Endodermal cell (in vitro differentiated cells): ENCODE data around the gene SMG6. TPM values are rescaled to one million over a fixed set of nuclear protein-coding genes. Genes with fewer than 3 reads are reported as not detected.

Experiments
- DNase-seq: peaks from one replicate; pipeline ENCODE4 v3.0.0-alpha.2; 2017
- H3K27ac ChIP-seq: 2 replicates; pipeline ENCODE4 v1.5.1; 2013; ENCODE audit warnings: mild to moderate bottlenecking, low read depth, low read length, moderate library complexity
- H3K27me3 ChIP-seq: 2 replicates; pipeline ENCODE4 v1.6.1; 2013; ENCODE audit warnings: mild to moderate bottlenecking, low read length, moderate library complexity; ENCODE audit not compliant: insufficient read depth, control insufficient read depth, poor library complexity, severe bottlenecking
- H3K36me3 ChIP-seq: 2 replicates; pipeline ENCODE4 v1.7.0; 2013; ENCODE audit warnings: mild to moderate bottlenecking, low read length, moderate library complexity; ENCODE audit not compliant: control insufficient read depth, insufficient read depth
- H3K4me1 ChIP-seq: one replicate; pipeline ENCODE4 v1.7.0; 2013; ENCODE audit warnings: low read length; ENCODE audit not compliant: control insufficient read depth, insufficient read depth
- H3K4me3 ChIP-seq: 2 replicates; pipeline ENCODE4 v1.5.1; 2013; ENCODE audit warnings: mild to moderate bottlenecking, low read length, moderate library complexity
- H3K9ac ChIP-seq: 2 replicates; pipeline ENCODE4 v1.6.1; 2013; ENCODE audit warnings: mild to moderate bottlenecking, low read length, moderate library complexity; ENCODE audit not compliant: poor library complexity, severe bottlenecking; ENCODE audit errors: extremely low read depth
- H3K9me3 ChIP-seq: 2 replicates; pipeline ENCODE4 v1.6.1; 2013; ENCODE audit warnings: mild to moderate bottlenecking, low read length, moderate library complexity; ENCODE audit not compliant: control insufficient read depth
- H3K27ac Mint-ChIP-seq: 2 replicates; pipeline ENCODE4 v1.8.0; 2020; ENCODE audit warnings: mixed read lengths
- H3K27me3 Mint-ChIP-seq: 2 replicates; pipeline ENCODE4 v1.8.0; 2021; ENCODE audit warnings: mild to moderate bottlenecking, mixed read lengths; ENCODE audit not compliant: insufficient read depth
- H3K36me3 Mint-ChIP-seq: 2 replicates; pipeline ENCODE4 v1.8.0; 2020; ENCODE audit warnings: low read depth, mixed read lengths
- H3K4me1 Mint-ChIP-seq: 2 replicates; pipeline ENCODE4 v1.8.0; 2020; ENCODE audit warnings: mixed read lengths
- H3K4me3 Mint-ChIP-seq: 2 replicates; pipeline ENCODE4 v1.8.0; 2020; ENCODE audit warnings: mild to moderate bottlenecking, moderate library complexity, mixed read lengths
- H3K9me3 Mint-ChIP-seq: 2 replicates; pipeline ENCODE4 v1.8.0; 2020; ENCODE audit warnings: mild to moderate bottlenecking, mixed read lengths
- WGBS, 2 experiments: methylation state at CpG; one replicate each; pipeline versions ENCODE4 v1.1.5 to v1.1.7; 2013; ENCODE audit warnings: missing lambda C conversion rate in 2 of 2, mixed read lengths in 1 of 2; ENCODE audit not compliant: insufficient coverage in 1 of 2, insufficient read length in 1 of 2; 5-methylcytosine and 5-hydroxymethylcytosine counted together
- total RNA-seq, 2 donors: library from RNA; stranded (reverse); fragmentation: NEBNext Ultra II Directional in 1 of 2; extraction: Animal tissue kit (Norgen Biotek cat#: 25700) in 1 of 2; gene quantifications; 2 replicates in 1 of 2; 3 replicates in 1 of 2; pipeline ENCODE4 v1.2.1, GENCODE V29; 2021
- TF ChIP-seq, protein P1 (sequence below): fragments of 200-600 bp; sonication (generic); conservative IDR thresholded peaks from 2 replicates; pipeline ENCODE4 v1.5.0; 2021; ENCODE audit warnings: antibody characterized with exemption, mild to moderate bottlenecking

SMG6 gene
- total RNA-seq, 2 donors from 2014 or later: 44.3 to 56.7 TPM

DNA sequence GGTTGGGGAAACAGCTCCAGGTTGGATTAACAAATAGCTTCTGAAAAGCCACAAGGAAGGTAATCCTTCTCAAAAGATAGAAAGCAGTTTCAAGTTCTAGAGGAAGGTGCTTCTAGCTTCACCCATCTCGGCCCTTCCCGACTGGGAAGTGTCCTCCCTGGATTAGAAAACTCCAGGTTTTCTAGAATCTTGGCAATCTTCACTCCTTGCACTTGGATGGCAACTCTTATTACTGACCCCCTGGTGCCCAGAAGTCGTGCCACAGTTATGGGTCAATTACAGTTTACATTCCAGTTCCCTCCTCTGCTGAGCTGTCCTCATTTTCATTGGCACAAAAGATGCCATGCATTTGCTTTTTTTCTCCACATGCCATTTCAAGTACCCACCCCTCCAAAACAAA is 65.6 kb downstream of the SMG6 start:
- Histone ChIP-seq H3K4me3 (no peak overlapping the region), H3K9ac (no peak overlapping the region), H3K9me3 (no peaks in the 10 kb centered on the region), H3K4me1 (peaks cover 24% of the 10 kb centered on the region), H3K27ac (no peak overlapping the region), H3K36me3 (peaks cover 64% of the 10 kb centered on the region), H3K27me3 (no peaks in the 10 kb centered on the region)
- WGBS, 2 experiments: 88% methylated on average over 3 of the region's 3 CpGs
- H3K36me3 Mint-ChIP-seq: peaks cover 39% of the 10 kb centered on the region
- no peaks in the 10 kb centered on the region for H3K9me3 Mint-ChIP-seq
- H3K4me1 Mint-ChIP-seq: peaks cover 34% of the 10 kb centered on the region
- no peak for DNase-seq
- TF ChIP-seq, protein P1, sequence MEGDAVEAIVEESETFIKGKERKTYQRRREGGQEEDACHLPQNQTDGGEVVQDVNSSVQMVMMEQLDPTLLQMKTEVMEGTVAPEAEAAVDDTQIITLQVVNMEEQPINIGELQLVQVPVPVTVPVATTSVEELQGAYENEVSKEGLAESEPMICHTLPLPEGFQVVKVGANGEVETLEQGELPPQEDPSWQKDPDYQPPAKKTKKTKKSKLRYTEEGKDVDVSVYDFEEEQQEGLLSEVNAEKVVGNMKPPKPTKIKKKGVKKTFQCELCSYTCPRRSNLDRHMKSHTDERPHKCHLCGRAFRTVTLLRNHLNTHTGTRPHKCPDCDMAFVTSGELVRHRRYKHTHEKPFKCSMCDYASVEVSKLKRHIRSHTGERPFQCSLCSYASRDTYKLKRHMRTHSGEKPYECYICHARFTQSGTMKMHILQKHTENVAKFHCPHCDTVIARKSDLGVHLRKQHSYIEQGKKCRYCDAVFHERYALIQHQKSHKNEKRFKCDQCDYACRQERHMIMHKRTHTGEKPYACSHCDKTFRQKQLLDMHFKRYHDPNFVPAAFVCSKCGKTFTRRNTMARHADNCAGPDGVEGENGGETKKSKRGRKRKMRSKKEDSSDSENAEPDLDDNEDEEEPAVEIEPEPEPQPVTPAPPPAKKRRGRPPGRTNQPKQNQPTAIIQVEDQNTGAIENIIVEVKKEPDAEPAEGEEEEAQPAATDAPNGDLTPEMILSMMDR: no peak
- H3K27me3 Mint-ChIP-seq: no peaks in the 10 kb centered on the region
- no peak overlapping the region for H3K4me3 Mint-ChIP-seq
- H3K27ac Mint-ChIP-seq: no peak overlapping the region

DNA sequence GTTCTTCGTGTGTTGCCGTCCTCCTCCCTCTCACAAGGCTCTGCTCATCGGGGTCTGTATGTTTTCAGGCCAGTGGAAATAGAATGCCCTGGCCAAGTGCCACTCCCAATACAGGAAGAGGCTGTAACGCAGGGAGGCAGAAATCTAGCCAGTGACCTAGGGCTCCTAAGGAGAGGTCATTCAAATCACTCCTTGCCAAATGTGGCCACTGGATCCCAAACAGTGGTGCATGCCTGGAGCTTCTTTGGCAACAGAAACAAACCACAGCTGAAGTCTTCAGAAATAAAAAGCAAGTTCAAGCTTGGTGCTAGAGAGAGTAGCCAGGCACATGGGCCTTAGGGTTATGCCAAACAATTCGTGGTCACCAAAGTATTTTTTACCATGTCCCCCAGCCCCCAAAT is 66.1 kb downstream of the SMG6 start:
- H3K27ac Mint-ChIP-seq: peak overlapping the region; percentile 64
- 95 to 96% methylated on average over 4 to 5 of the region's 5 CpGs for WGBS, 2 experiments

DNA sequence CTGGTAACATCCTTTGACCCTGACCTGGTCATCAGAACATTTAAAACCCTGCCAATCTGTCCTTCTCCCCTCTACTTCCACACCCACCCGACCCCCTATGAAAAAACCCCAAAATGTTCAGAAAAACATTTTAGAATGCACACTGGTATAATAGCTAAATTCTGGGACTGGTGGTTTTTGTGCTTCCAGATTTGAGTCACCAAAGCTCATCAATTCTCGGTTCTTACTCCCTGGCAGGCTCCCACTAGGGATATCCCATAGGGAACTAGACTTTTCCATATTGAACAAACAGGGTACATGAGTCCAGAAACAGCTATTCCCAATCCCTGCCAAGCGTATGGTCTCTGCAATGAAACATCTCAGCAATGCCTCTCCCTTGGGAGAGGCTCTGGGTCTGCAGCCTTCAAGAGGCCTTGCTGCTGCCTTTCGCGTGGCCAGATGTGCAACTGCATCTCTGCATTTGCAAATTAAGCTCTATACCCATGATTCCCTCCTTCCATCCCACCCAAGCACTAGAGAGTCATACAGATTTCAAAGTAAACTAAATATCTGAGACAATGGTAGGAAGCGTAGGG is 67.7 kb downstream of the SMG6 start:
- peaks cover 33% of the 10 kb centered on the region for H3K4me1 Mint-ChIP-seq
- WGBS, 2 experiments: 87 to 100% methylated on average over 2 to 5 of the region's 6 CpGs
- no peaks in the 10 kb centered on the region for H3K9me3 ChIP-seq

More for the DNA sequence above, 66.1 kb downstream of the SMG6 start:
- H3K4me3 Mint-ChIP-seq: no peak overlapping the region
- H3K36me3 Mint-ChIP-seq: peaks cover 36% of the 10 kb centered on the region
- H3K4me3 ChIP-seq: no peak overlapping the region
- peaks cover 36% of the 10 kb centered on the region for H3K4me1 Mint-ChIP-seq
- H3K36me3 ChIP-seq: peaks cover 64% of the 10 kb centered on the region
- no peak overlapping the region for H3K27ac ChIP-seq
- no peaks in the 10 kb centered on the region for H3K9me3 ChIP-seq
- H3K4me1 ChIP-seq: peaks cover 24% of the 10 kb centered on the region
- H3K9me3 Mint-ChIP-seq: no peaks in the 10 kb centered on the region
- H3K9ac ChIP-seq: no peak overlapping the region
- TF ChIP-seq, protein P1: no peak
- H3K27me3 ChIP-seq: no peaks in the 10 kb centered on the region
- H3K27me3 Mint-ChIP-seq: no peaks in the 10 kb centered on the region
- no peak for DNase-seq

More for the DNA sequence above, 67.7 kb downstream of the SMG6 start:
- Mint-ChIP-seq H3K27me3 (no peaks in the 10 kb centered on the region), H3K4me3 (no peak overlapping the region), H3K36me3 (peaks cover 30% of the 10 kb centered on the region), H3K27ac (no peak overlapping the region), H3K9me3 (no peaks in the 10 kb centered on the region)
- TF ChIP-seq, protein P1: no peak
- DNase-seq: no peak
- Histone ChIP-seq H3K27ac (no peak overlapping the region), H3K4me1 (peaks cover 24% of the 10 kb centered on the region), H3K9ac (no peak overlapping the region), H3K36me3 (peaks cover 57% of the 10 kb centered on the region), H3K27me3 (no peaks in the 10 kb centered on the region), H3K4me3 (no peak overlapping the region)
